Calu3 (cell line): ENCODE data around the gene FLG. TPM values are rescaled to one million over a fixed set of nuclear protein-coding genes. Genes with fewer than 3 reads are reported as not detected.

Experiments used
- BruUV-seq: library from RNA; stranded (reverse); fragments of 400-500 nt; replicated peaks from 2 replicates; lab custom pipeline; 2021; lab: Mats Ljungman, UMichigan
- CTCF ChIA-PET: fragments of 300-600 bp; sonication (Branson Sonifier 250); formaldehyde crosslinking; loops from one replicate; lab custom pipeline; 2022; ENCODE audit warnings: antibody characterized with exemption; lab: Charles Lee
- DNase-seq: peaks from one replicate; pipeline ENCODE4 v3.0.0; 2022
- H3K27ac Mint-ChIP-seq: one replicate; pipeline ENCODE4 v1.8.0; 2022; ENCODE audit warnings: mixed read lengths; ENCODE audit not compliant: unreplicated experiment
- H3K27me3 Mint-ChIP-seq: one replicate; pipeline ENCODE4 v1.8.0; 2022; ENCODE audit warnings: mixed read lengths; ENCODE audit not compliant: unreplicated experiment
- H3K36me3 Mint-ChIP-seq: one replicate; pipeline ENCODE4 v1.8.0; 2022; ENCODE audit warnings: mild to moderate bottlenecking, moderate library complexity, mixed read lengths; ENCODE audit not compliant: insufficient read depth, unreplicated experiment
- H3K4me1 Mint-ChIP-seq: one replicate; pipeline ENCODE4 v1.8.0; 2022; ENCODE audit warnings: mild to moderate bottlenecking, low read depth, mixed read lengths; ENCODE audit not compliant: unreplicated experiment
- H3K4me3 Mint-ChIP-seq: one replicate; pipeline ENCODE4 v1.8.0; 2022; ENCODE audit warnings: mild to moderate bottlenecking, low read depth, moderate library complexity, mixed read lengths; ENCODE audit not compliant: unreplicated experiment
- H3K9me3 Mint-ChIP-seq: one replicate; pipeline ENCODE4 v1.8.0; 2022; ENCODE audit warnings: low read depth, mixed read lengths; ENCODE audit not compliant: unreplicated experiment
- intact Hi-C: fragments of 100-400 bp; cut with micrococcal nuclease; formaldehyde crosslinking; loops from one replicate; pipeline ENCODE4 v1.10.0; 2022; ENCODE audit not compliant: unreplicated experiment
- total RNA-seq: library from RNA; stranded (reverse); gene quantifications from 2 replicates; pipeline ENCODE4 v1.2.3, GENCODE V29; 2022
- TF ChIP-seq, protein P1 (sequence below): fragments of 200-600 bp; IDR thresholded peaks from one replicate; pipeline ENCODE4 v1.8.0; 2022; ENCODE audit warnings: antibody characterized with exemption; ENCODE audit not compliant: unreplicated experiment

The FLG gene
- total RNA-seq, 1 experiment from 2014 or later = not detected

- no peak within 1 kb of the TSS for H3K27ac Mint-ChIP-seq
- peaks cover 6% of the 10 kb centered on the region for H3K9me3 Mint-ChIP-seq
- no peaks in the 10 kb centered on the region for H3K4me1 Mint-ChIP-seq
- TF ChIP-seq, protein P1, sequence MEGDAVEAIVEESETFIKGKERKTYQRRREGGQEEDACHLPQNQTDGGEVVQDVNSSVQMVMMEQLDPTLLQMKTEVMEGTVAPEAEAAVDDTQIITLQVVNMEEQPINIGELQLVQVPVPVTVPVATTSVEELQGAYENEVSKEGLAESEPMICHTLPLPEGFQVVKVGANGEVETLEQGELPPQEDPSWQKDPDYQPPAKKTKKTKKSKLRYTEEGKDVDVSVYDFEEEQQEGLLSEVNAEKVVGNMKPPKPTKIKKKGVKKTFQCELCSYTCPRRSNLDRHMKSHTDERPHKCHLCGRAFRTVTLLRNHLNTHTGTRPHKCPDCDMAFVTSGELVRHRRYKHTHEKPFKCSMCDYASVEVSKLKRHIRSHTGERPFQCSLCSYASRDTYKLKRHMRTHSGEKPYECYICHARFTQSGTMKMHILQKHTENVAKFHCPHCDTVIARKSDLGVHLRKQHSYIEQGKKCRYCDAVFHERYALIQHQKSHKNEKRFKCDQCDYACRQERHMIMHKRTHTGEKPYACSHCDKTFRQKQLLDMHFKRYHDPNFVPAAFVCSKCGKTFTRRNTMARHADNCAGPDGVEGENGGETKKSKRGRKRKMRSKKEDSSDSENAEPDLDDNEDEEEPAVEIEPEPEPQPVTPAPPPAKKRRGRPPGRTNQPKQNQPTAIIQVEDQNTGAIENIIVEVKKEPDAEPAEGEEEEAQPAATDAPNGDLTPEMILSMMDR = no peak
- CTCF ChIA-PET = no interaction called here
- DNase-seq = no peak
- peaks cover 72% of the 10 kb centered on the region for H3K27me3 Mint-ChIP-seq
- intact Hi-C loops = no loop called here
- BruUV-seq = no TSS peak
- no peaks in the 10 kb centered on the region for H3K36me3 Mint-ChIP-seq
- H3K4me3 Mint-ChIP-seq = no peak within 1 kb of the TSS
Measured at GRCh38 chr1:152359906-152360305, 34.9 kb upstream of the FLG start, which contains the start of gene FLG2. Gene FLG2 (minus strand): TSS chr1:152360006. CDS start chr1:152358884, 1,122 bp downstream.

- Mint-ChIP-seq H3K36me3 (no peaks in the 10 kb centered on the region), H3K4me1 (no peaks in the 10 kb centered on the region), H3K9me3 (peaks cover 9% of the 10 kb centered on the region), H3K27me3 (peaks cover 66% of the 10 kb centered on the region), H3K4me3 (no peak overlapping the region), H3K27ac (no peak overlapping the region)
- CTCF ChIA-PET = no interaction called here
- DNase-seq = no peak
- TF ChIP-seq, protein P1 = no peak
- no TSS peak for BruUV-seq
- intact Hi-C loops = no loop called here
Measured at GRCh38 chr1:152356736-152357135, 31.7 kb upstream of the FLG start.

- no peaks in the 10 kb centered on the region for H3K4me1 Mint-ChIP-seq
- CTCF ChIA-PET = no interaction called here
- BruUV-seq = no TSS peak
Measured at GRCh38 chr1:152349611-152350010, 24.6 kb upstream of the FLG start.

GRCh38 chr1:152348447-152348846 lies 23.4 kb upstream of the FLG start:
- DNase-seq = no peak
- Mint-ChIP-seq H3K4me1 (no peaks in the 10 kb centered on the region), H3K9me3 (no peaks in the 10 kb centered on the region), H3K27ac (no peak overlapping the region), H3K36me3 (no peaks in the 10 kb centered on the region), H3K4me3 (no peak overlapping the region), H3K27me3 (peaks cover 51% of the 10 kb centered on the region)
- intact Hi-C loops = loop anchor here (5.0 to 10.0 kb wide), 2 partner anchors 44 to 294 kb away; no protein-coding TSS in a partner anchor
- no TSS peak for BruUV-seq
- CTCF ChIA-PET = interaction anchor here (1.3 kb wide), 1 partner anchor 51 kb away, joined by 4 read pairs; no protein-coding TSS in a partner anchor
- TF ChIP-seq, protein P1 = no peak

More at GRCh38 chr1:152349611-152350010, 24.6 kb upstream of the FLG start:
- TF ChIP-seq, protein P1 = no peak
- peaks cover 3% of the 10 kb centered on the region for H3K9me3 Mint-ChIP-seq
- peaks cover 45% of the 10 kb centered on the region for H3K27me3 Mint-ChIP-seq
- H3K4me3 Mint-ChIP-seq = no peak overlapping the region
- intact Hi-C loops = loop anchor here (5.0 to 10.0 kb wide), 2 partner anchors 43 to 295 kb away; no protein-coding TSS in a partner anchor
- H3K36me3 Mint-ChIP-seq = no peaks in the 10 kb centered on the region
- H3K27ac Mint-ChIP-seq = no peak overlapping the region
- no peak for DNase-seq
